Stimulated activated CD4-positive, alpha-beta T cell treated with anti-CD3 and anti-CD28 coated beads, Interleukin-1b, Interleukin-23, amount 100 ng/mL, for 4 hours (primary cell): ENCODE data around the gene ABCA13.
"Not testable (repeated sequence)": the region's sequence is repeated elsewhere in the genome, so short reads cannot be mapped to it uniquely, and the experiment has no call there.

Experiments used
- DNase-seq, 2 donors: peaks; one replicate each; pipeline ENCODE4 v3.0.0-alpha.2; 2020; ENCODE audit warnings: low read depth in 2 of 2

The ABCA13 gene, protein sequence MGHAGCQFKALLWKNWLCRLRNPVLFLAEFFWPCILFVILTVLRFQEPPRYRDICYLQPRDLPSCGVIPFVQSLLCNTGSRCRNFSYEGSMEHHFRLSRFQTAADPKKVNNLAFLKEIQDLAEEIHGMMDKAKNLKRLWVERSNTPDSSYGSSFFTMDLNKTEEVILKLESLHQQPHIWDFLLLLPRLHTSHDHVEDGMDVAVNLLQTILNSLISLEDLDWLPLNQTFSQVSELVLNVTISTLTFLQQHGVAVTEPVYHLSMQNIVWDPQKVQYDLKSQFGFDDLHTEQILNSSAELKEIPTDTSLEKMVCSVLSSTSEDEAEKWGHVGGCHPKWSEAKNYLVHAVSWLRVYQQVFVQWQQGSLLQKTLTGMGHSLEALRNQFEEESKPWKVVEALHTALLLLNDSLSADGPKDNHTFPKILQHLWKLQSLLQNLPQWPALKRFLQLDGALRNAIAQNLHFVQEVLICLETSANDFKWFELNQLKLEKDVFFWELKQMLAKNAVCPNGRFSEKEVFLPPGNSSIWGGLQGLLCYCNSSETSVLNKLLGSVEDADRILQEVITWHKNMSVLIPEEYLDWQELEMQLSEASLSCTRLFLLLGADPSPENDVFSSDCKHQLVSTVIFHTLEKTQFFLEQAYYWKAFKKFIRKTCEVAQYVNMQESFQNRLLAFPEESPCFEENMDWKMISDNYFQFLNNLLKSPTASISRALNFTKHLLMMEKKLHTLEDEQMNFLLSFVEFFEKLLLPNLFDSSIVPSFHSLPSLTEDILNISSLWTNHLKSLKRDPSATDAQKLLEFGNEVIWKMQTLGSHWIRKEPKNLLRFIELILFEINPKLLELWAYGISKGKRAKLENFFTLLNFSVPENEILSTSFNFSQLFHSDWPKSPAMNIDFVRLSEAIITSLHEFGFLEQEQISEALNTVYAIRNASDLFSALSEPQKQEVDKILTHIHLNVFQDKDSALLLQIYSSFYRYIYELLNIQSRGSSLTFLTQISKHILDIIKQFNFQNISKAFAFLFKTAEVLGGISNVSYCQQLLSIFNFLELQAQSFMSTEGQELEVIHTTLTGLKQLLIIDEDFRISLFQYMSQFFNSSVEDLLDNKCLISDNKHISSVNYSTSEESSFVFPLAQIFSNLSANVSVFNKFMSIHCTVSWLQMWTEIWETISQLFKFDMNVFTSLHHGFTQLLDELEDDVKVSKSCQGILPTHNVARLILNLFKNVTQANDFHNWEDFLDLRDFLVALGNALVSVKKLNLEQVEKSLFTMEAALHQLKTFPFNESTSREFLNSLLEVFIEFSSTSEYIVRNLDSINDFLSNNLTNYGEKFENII (N-terminal part only)

DNA sequence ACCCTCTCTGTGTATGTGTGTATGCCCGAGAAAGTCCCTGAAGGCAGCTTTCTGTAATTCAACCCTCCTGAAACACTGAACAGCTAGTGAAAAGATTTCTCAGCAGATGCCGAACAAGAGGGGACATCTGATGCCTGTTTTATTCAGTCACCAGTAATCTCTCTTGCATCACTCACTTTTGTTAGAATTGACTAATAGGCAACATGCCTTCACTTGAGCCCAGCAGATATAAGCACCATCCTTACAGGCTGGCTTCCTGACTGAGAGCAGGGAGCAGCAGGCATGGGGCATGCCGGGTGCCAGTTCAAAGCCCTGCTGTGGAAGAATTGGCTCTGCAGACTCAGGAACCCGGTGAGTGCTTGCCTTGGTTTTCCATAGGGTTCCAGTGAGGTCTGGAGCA is at the start of gene ABCA13:
ABCA13 (plus strand) TSS at position 257 of the 400 bp plus-strand sequence; CDS start at position 283, 26 bp downstream.
- DNase-seq, result no peak

DNA sequence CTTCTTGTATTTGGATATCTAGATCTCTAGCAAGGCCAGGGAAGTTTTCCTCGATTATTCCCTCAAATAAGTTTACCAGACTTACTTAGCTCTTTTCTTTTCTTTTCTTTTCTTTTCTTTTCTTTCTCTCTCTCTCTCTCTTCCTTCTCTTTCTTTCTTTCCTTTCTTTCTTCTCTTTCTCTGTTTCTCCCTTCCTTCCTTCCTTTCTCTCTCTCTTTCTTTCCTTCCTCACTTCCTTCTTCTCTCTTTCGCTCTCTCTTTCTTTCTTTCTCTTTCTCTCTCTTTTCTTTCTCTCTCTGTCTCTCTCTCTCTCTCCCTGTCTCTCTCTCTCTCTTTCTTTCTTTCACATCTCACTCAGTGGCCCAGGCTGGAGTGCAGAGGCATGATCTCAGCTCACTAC is 45.2 kb upstream of the ABCA13 start:
- no peak for DNase-seq

DNA sequence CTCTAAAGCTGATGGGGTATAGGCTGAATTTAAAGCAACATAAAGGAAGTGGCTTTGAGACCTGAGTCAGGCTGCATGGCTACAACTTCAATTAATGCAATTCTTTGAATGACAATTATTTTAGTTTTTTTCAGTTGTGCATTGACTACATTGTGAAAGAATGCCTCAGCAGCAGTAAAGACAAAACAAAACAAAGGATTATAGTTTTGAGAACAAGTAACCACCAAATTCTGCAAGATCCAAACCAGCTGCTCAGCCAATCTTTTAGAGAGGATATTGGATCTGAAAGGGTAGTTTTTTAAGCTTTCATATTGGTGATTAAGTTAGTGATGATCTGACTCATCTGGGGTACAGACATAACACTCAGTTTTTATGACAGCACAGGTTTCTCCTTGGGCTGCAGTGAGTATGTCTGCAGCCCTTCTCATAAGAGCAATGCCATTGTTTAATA is 40.6 kb upstream of the ABCA13 start:
- no peak for DNase-seq

DNA sequence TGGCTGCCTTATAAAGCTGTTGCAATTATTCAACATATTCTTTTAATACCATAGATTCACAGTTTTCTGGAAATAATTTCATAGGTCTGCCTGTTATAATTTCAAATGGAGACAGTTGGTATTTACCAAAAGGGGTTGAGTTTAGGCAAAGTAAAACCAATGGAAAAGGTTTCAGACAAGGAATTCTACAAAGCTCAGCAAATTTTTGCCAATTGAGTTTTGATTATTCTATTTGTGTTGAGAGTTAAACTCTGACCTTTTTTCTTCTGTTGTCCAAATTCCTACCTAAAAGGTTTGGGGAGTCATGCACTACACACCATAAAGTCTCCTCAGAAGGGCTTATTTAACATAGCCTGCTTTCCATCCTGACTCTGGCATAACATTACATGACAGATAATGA is 38.5 kb upstream of the ABCA13 start:
- DNase-seq, result no peak

DNA sequence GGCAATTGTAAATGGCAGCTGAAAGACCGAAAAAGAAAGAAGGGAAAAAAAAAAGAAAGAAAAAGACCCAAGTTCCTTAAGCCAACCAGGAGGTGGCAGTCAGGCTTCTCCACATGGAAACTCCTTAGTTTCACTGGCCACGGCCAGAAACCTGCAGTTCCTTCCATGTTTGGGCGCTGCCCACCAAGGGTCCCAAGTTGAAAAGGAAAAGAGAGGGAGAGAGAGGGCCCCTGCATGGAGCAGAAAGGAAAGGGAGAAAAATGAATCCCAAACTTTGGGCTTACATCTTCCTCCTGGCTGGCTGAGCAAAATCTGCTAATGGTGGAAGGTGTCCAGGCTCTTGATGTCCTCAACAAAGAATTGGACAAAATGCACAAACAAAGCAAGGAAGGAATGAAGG is 31.8 kb upstream of the ABCA13 start:
- DNase-seq, result no peak

DNA sequence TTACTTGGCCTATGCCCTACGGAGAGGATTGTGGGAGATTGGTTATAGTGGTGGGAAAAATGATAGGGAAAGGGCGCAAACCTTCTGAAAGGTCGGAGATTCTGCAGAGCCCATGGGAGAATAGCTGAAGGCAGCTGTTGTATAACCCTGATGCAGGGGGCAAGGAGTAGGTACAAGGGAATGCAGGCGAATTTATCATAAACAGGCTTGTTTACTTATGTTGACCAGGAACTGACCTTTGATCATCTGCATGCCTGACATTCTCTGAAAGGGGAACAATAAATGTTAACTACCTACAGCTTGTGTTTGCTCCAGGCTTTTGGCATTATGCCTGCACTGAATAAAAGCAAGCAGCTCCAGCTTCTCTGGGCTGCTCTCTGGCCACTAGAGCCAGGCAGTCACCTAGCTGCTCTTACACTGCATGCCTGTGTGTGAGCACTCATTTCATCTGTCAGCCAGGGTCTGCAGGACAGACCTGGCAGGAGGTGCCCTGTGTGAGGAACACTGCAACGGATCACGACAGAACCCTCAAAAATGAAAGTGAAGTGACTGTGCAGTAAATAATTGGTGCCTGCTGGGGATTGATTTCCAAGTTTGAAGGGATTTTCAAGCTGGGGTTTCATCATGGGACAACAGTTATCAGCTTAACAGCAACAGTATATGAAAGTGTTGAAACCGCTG is 31.1 kb upstream of the ABCA13 start:
- no peak for DNase-seq

DNA sequence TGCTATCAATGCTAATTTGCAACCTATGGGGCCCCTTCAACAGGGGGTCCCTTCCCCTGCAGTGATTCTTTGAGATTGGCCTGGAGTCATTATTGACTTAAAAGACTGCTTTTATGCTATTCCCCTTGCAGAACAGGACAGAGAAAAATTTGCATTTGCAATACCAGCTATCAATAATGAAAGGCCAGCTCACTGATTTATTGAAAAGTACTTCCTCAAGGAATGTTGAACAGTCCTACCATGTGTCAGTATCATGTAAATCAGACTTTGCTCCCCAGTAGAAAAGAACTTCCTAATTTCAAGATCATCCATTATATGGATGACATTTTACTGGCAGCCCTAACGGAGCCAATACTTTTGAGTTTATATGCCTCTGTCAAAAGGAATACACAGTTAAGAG is 29.7 kb upstream of the ABCA13 start:
- no peak for DNase-seq

DNA sequence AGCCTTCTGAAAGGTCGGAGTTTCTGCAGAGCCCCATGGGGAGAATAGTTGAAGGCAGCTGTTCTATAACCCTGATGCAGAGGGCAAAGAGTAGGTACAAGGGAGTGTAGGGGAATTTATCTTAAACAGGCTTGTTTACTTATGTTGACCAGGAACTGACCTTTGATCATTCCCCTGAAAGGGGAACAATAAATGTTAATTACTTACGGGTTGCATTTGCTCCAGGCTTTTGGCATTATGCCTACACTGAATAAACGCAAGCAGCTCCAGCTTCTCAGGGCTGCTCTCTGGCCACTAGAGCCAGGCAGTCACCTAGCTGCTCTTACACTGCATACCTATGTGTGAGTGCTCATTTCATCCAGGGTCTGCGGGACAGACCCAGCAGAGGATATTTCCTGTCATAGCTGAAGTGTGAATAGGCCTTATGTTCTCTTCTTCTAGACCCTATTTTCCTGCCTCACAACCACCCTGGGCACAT is 26.9 kb upstream of the ABCA13 start:
- DNase-seq, result no peak

DNA sequence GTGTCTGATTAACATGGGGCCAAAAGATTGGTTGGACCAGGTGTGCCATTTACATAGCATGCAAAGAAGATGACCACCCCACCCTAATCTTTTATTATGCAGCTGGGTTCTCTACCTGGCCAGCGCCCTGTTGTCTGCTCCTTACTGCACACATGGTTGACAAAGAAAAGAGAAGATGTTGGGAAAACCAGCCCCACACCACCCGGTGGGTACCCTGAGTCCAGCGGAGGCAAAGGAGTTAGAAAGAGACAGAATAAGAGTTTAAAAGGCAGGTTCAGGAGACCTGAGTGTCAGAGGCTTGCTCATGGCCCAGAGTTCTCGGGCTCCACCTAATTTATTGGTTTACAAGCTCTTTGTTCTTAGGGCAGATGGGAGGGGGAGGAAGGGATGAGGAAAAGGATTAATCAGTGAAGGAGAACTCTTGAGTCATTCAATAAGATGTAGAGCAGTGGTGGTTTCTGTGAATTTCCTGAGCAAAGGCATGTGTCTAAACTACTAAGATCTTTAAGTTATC is 24.1 kb upstream of the ABCA13 start:
- no peak for DNase-seq

DNA sequence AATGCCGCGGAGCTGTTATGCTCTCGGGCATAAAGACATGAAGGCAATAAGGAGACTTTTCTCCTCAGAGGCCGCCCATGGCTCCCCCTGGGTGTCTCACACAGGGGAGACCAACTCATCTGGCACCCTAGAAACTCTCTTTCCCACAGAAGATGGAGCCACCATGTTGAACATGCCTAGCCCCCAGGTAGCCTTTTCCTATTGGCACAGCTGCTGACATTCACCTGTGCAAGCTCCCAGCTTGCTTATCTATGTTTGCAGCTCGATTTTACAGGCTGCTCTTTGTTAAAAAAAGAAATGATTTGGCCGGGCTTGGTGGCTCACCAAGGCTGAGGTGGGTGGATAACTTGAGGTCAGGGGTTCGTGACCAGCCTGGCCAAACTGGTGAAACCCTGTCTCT is 23.6 kb upstream of the ABCA13 start:
- not testable (repeated sequence) for DNase-seq

DNA sequence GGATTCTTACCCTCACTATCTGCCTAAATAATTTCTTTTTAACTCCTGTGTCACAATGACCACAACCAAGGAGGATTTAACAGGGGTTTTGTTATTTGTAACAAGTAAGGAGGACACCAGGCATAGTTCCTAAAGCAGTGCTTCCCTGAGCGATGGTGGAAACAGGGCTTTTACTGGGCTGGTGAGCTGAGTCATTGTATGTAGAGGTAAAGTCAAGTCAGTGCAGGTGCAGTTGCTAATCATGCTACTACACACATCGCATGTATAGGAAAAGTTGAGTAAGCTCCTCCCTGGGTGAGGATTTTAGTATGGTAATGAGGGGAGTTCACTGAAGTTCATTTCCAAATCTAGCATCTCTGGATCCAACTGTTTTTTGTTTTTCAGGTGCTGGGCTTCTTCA is 22.9 kb upstream of the ABCA13 start:
- DNase-seq, result no peak

DNA sequence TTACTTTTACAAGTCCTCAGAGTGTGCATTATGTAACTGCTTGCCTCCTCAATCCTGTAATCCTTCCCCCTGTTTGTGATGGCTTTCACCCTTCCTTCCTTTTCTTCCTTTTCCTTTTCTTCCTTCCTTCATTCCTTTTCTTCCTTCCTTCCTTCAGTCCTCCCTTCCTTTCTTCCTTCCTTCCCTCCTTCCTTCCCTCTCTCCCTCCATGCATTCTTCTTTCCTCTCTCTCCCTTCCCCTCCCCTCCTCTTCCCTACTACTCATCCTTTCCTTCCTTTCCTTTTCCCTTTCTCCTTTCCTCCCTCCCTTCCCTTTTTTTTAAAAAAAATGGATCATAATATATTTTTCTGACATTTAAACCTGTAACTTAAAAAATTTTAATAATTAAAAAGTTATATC is 22.2 kb upstream of the ABCA13 start:
- no peak for DNase-seq

DNA sequence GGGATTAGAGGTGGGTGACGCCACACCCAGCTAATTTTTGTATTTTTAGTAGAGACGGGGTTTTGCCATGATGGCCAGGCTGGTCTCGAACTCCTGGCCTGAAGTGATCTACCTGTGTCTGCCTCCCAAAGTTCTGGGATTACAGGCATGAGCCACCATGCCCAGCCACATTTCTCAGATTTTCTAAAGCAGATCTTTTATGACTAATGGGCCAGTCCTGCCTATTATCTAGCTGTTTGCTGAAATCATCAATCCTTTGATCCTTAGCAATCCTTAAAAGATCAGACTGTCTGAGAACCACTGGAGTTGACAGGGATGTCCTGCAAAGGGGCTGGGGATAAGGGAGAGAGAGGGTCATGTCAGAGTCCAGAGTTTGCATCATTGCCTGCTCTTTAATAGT is 21.2 kb upstream of the ABCA13 start:
- no peak for DNase-seq

DNA sequence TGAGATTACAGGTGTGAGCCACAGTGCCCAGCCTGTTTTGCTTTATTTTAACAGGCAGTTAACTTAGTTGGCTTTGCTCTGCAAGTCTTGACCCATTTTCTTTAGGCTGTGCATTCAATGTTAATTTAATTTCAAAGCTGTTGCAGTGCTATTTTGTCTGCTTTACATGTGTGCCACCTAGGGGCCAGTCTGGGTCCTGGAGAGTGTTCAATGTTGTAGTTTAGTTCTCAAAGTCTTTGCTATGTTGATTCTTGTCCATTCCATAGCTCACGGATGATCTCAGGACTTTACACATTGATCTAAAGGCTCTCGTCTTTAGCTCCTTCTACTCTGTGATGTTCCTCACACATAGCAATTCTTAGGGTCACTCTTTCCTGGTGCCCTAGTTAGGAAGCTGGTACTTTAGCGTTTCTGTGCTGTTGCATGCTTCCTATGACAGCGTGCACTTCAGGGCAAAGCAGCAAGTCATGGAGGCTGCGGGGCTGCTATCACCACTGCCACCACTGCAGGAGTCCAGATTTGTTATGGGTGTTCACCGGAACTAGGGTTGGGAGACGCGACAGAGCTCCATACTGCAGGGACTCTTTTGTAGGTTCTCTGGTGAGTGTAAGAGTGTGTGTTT is 16.4 kb upstream of the ABCA13 start:
- DNase-seq, result peak in 1 of 2 donors; percentile 3

DNA sequence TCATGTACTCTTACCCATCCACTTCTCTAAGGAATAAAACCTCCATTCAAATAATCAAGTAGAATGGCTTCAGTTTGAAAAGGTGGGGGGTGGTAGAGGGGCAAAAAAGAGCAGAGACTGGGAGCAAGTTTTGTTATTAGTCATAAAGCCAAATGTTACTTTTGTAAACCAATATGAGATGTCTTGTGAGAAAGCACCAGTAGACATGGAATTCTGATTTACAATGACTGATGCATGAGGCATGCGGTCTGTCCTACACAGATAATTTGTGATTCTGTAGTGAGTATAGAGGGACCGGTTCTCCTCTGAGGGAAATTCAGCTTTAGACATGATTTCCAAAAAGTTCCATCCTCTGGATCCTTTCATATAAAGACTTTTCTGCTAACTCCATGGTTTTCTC is 12.9 kb upstream of the ABCA13 start:
- no peak for DNase-seq

DNA sequence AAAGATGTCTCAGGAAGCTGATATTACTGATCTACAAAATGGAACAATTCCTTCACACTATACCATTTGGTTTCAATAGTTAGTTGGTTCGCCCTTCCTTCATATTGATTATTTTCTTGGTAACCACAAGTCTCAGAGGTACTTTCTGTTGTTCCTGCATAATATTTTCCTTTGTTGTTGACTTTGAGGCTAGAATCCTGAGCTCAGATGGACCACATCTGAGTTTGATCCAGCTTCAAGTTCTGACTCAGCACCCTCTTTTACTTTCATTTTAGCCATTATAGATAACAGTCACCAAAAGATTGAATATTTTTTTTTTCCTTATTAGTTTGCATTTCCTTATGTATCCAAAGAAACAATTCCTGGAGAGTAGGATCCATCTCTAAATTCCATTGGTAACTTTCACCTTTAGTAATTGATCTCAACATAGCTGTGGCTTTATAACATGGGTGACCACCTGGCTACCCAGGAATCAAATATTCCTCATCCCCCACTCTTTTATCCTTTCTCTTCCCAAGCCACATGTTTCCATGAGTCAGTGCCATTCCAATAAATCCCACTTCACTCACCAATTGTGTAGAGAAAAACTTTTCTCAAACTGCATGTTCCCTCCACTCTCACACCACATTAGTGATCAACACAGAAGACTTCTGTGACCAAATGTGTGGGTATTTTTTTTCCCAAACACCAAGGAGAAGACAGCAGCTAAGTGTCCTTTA is 9.7 kb upstream of the ABCA13 start:
- DNase-seq, result no peak

DNA sequence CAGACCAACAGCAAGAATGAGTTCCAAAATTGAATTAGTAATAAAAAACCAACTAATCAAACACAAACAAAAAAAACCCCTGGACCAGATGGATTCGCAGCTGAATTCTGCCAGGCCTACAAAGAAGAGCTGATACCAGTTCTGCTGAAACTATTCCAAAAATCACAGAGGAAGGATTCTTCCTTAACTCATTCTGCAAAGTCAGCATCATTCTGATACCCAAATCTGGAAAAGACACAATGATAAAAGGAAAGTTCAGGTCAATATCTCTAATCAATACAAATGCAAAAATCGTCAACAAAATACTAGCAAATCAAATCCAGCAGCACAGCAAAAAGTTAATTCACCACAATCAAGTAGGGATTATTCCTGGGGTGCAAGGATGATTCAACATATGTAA is 6.1 kb upstream of the ABCA13 start:
- DNase-seq, result no peak

DNA sequence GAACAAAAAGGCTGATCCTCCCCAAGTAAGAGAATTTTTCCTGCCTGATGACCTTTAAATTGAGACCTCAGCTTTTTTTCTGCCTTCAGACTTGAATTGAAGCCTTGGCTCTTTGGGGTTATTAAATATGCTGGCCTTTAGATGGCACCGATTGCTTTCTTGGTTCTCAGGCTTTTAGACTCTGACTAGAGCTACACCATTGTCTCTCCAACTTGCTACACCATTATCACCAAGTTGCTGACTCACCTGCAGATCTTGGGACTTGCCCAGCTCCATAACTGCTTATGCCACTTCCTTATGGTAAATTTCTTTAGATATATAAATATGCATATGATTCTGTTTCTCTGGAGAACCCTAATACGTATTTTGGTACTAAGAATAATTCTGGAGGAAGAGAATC is 3.1 kb upstream of the ABCA13 start:
- no peak for DNase-seq

DNA sequence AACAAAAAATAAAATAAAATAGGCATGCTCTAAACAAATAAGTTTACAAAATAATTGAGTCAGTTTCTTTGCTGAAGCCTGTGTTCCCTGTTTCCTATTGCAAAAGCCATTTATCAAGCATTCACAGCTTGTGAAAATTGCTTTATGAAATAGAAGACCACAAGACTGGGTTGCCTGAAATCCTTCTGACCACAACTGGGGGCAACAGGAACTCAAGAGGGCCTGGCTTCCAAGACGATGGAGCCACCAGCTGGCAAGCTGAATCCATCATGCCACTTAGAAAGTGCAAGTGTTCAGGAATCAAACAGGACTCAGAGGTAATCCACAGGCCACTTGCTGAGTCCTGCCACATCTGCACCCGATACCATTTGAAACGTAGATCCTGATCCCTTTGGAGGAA is 752 bp upstream of the ABCA13 start:
- no peak for DNase-seq

DNA sequence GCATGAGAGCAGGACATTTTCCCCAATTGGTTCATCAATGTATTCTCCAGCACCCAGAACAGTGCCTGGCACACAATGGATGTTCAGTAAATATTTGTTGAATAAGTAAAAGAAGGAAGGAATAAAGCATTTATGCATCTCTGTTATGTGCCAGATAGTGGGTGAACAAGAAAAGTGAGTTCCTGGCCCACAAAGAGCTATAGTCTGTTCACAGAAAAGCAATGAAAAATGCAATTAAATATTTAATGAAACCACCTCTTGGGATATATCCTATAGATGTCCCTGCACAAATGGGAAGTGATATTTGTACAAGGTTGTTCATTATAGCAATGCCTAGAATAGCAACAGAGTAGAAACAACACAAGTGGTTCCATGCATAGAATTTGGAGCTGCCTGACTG is 2.1 kb downstream of the ABCA13 start:
- DNase-seq, result no peak
